Prostate gland (tissue), 2 donors: ENCODE results near the gene MAML3.

Experiments used
- POLR2A ChIP-seq: fragments of 450-650 bp; IDR thresholded peaks from one replicate; pipeline ENCODE4 v1.6.1; 2016; ENCODE audit warnings: antibody characterized with exemption, mild to moderate bottlenecking
- TF ChIP-seq, protein P1 (sequence below), 4 experiments: fragments of 200-600 bp in 2 of 4; fragments of 450-650 bp in 2 of 4; sonication (generic) in 2 of 4; IDR thresholded peaks; 1 replicate in 3 of 4; 2 replicates in 1 of 4; pipeline ENCODE4 v1.5.1; 2016 to 2019; ENCODE audit warnings: antibody characterized with exemption in 4 of 4, mild to moderate bottlenecking in 2 of 4, moderate library complexity in 2 of 4

DNA sequence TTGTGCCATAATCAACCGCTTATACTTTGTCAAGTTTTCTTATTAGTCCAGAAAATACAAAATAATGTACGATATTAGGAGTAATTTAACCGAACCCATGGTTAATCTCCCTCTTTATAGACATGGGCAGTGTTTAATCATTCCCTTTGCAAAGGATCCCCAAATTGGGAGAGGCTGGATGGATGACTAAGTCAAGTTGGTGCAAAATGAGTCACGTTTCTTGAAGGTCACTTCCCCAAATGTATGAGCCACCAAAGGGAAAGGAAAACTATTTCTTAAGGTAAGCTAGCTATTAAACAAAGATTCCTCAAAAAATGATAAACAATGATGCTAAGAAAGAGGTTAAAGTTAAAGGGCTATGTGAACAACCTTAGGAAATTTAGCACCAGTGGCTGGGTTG lies 17.5 kb downstream of the MAML3 start:
- TF ChIP-seq, protein P1, sequence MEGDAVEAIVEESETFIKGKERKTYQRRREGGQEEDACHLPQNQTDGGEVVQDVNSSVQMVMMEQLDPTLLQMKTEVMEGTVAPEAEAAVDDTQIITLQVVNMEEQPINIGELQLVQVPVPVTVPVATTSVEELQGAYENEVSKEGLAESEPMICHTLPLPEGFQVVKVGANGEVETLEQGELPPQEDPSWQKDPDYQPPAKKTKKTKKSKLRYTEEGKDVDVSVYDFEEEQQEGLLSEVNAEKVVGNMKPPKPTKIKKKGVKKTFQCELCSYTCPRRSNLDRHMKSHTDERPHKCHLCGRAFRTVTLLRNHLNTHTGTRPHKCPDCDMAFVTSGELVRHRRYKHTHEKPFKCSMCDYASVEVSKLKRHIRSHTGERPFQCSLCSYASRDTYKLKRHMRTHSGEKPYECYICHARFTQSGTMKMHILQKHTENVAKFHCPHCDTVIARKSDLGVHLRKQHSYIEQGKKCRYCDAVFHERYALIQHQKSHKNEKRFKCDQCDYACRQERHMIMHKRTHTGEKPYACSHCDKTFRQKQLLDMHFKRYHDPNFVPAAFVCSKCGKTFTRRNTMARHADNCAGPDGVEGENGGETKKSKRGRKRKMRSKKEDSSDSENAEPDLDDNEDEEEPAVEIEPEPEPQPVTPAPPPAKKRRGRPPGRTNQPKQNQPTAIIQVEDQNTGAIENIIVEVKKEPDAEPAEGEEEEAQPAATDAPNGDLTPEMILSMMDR (IDR thresholded peaks at IDR 0.05): no peak
- no peak for TF ChIP-seq POLR2A
